ENCODE results near the gene SYMPK. TPM values are rescaled to one million over a fixed set of nuclear protein-coding genes. Genes with fewer than 3 reads are reported as not detected.
A peak's percentile ranks its signal among the peaks of the same experiment; 100 is the strongest.
"Not testable (repeated sequence)": the region's sequence is repeated elsewhere in the genome, so short reads cannot be mapped to it uniquely, and the experiment has no call there.

SYMPK gene
- total RNA-seq, 1 donor from 2014 or later, result 115 TPM

DNA sequence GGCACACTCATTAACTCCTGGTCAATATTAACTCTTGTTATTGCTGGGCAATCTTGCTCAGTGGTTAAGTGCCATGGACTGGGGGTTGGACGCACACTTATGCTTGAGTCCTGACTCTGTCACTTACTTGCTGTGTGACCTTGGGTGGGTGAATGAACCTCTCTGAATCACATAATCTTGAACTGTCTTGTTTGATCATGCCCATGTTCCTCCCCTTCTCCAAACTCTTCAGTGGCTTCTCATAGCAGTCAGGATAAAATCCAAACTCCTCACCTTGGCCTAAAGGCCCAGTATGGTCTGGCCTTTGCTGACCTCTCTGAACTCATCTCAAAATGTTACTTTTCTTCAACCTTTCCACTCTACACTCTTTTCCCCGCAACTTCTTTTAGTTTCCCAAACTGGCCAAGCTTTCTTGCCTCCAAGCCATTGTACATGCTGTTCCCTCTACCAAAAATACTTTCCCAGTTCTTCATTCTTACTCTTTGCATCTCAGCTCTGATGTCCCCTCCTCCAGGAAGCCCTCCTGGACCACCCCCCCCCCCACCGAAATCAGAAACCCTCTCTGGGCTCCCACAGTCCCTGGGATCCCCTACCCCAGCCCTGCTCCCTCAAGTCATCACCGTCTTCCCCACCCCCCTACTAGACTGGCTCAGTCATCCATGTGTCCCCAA is 37.1 kb upstream of the SYMPK start:
- H3K9me3 Mint-ChIP-seq, result no peaks in the 10 kb centered on the region
- TF ChIP-seq, protein P1, sequence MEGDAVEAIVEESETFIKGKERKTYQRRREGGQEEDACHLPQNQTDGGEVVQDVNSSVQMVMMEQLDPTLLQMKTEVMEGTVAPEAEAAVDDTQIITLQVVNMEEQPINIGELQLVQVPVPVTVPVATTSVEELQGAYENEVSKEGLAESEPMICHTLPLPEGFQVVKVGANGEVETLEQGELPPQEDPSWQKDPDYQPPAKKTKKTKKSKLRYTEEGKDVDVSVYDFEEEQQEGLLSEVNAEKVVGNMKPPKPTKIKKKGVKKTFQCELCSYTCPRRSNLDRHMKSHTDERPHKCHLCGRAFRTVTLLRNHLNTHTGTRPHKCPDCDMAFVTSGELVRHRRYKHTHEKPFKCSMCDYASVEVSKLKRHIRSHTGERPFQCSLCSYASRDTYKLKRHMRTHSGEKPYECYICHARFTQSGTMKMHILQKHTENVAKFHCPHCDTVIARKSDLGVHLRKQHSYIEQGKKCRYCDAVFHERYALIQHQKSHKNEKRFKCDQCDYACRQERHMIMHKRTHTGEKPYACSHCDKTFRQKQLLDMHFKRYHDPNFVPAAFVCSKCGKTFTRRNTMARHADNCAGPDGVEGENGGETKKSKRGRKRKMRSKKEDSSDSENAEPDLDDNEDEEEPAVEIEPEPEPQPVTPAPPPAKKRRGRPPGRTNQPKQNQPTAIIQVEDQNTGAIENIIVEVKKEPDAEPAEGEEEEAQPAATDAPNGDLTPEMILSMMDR (conservative IDR thresholded peaks at IDR 0.05), result no peak
- peaks cover 21% of the 10 kb centered on the region for H3K27me3 Mint-ChIP-seq (ENCODE audit: low read depth)
- peaks cover 4% of the 10 kb centered on the region for H3K36me3 Mint-ChIP-seq (ENCODE audit: low read depth)
- H3K4me1 Mint-ChIP-seq, result peaks cover 11% of the 10 kb centered on the region
- peak overlapping the region; percentile 70 for H3K4me3 Mint-ChIP-seq
- no peak for DNase-seq (ENCODE audit: low read depth, low spot score)
- no peak overlapping the region for H3K27ac Mint-ChIP-seq (ENCODE audit: unreplicated experiment)

DNA sequence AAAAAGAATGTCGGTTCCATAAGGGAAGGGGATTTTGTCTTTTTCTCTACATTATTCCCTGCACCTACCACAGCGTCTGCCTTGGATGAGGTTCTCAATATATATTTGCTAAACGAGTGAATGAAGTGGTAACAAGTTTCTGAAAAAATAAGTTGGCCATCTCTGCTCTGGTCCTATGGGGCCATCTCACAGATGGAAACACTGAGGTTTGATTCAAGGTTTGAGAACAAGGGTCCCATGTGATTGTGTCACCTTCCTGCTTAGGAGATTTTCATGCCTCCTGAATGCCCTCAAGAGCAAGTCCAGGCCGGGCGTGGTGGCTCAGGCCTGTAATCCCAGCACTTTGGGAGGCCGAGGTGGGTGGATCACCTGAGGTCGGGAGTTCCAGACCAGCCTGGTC is 36.3 kb upstream of the SYMPK start:
- TF ChIP-seq, protein P1 (conservative IDR thresholded peaks at IDR 0.05), result no peak
- H3K27ac Mint-ChIP-seq (ENCODE audit: unreplicated experiment), result no peak overlapping the region
- peaks cover 4% of the 10 kb centered on the region for H3K36me3 Mint-ChIP-seq (ENCODE audit: low read depth)

DNA sequence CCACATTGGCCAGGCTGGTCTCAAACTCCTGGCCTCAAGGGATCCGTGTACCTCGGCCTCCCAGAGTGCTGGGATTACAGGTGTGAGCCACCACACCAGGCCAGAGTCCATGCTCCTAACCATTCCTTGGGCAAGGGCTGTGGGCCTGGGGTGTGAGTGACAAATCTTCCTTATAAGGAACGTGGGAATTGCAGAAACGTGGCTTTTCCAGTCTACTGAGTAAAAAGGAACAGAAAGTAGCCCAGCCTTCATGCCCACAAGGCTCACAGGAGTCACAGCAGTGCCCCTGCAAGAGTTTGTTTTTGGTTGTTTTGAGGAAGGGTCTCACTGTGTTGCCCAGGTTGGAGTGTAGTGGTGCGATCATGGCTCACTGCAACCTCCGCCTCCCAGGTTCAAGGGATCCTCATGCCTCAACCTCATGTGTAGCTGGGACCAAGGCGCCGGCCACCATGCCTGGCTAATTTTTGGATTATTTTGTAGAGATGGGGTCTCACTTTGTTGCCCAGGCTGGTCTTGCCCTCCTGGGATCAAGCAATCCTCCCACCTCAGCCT is 34.4 kb upstream of the SYMPK start:
- H3K27me3 Mint-ChIP-seq (ENCODE audit: low read depth), result peaks cover 18% of the 10 kb centered on the region
- DNase-seq (ENCODE audit: low read depth, low spot score), result no peak
- H3K4me1 Mint-ChIP-seq, result peaks cover 6% of the 10 kb centered on the region
- H3K9me3 Mint-ChIP-seq, result no peaks in the 10 kb centered on the region
- peaks cover 6% of the 10 kb centered on the region for H3K36me3 Mint-ChIP-seq (ENCODE audit: low read depth)
- TF ChIP-seq, protein P1 (conservative IDR thresholded peaks at IDR 0.05), result no peak
- no peak overlapping the region for H3K27ac Mint-ChIP-seq (ENCODE audit: unreplicated experiment)
- H3K4me3 Mint-ChIP-seq, result no peak overlapping the region

More for the DNA sequence above, 36.3 kb upstream of the SYMPK start:
- Mint-ChIP-seq H3K4me3 (peak overlapping the region; percentile 39), H3K4me1 (peaks cover 11% of the 10 kb centered on the region), H3K27me3 (ENCODE audit: low read depth) (peaks cover 21% of the 10 kb centered on the region), H3K9me3 (no peaks in the 10 kb centered on the region)
- no peak for DNase-seq (ENCODE audit: low read depth, low spot score)

DNA sequence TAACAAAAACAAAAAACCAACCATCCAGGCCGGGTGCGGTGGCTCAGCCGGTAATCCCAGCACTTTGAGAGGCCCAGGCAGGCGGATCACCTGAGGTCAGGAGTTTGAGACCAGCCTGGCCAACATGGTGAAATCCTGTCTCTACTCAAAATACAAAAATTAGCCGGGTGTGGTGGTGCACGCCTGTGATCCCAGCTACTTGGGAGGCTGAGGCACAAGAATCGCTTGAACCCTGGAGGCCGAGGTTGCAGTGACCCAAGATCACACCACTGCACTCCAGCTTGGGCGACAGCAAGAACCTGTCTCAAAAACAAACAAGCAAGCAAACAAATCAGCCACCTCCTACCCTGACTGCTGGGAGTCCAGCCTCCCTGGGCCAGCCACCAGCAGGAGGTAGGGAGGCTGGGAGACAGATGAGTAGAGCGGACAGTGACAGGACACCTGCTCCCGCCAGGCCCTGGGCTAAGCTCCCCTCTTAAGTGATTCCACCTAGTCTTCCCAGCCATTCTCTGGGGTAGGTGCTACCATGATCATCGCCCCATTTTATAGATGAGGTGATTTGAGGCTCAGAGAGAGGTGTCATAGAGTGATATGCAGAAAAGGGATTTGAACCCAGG is 33.1 kb upstream of the SYMPK start:
- not testable (repeated sequence) for H3K36me3 Mint-ChIP-seq (ENCODE audit: low read depth); H3K4me1 Mint-ChIP-seq; DNase-seq (ENCODE audit: low read depth, low spot score); H3K27ac Mint-ChIP-seq (ENCODE audit: unreplicated experiment); H3K9me3 Mint-ChIP-seq; H3K4me3 Mint-ChIP-seq; H3K27me3 Mint-ChIP-seq (ENCODE audit: low read depth)

DNA sequence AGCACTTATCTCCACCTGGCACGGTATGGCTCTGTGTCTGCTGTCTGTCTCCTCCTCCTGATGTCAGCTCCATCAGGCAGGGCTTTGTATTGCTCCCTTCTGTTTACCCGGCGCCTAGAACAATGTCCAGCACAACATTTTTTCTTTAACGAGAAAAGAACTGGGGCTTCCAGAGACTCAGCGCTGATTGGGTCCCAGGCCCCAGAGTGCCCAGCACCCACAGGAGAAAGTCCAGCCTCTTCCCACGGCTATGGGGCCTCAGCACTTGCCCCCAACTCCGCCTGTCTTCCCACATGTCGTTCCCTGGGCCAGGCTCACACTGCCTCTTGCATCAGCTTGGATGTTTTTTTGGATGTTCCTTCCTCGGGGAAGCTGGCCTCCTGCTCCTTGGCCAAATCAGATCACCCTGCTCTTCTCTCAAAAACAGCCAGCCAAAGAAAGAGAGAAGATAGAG is 32.6 kb upstream of the SYMPK start:
- TF ChIP-seq, protein P1 (conservative IDR thresholded peaks at IDR 0.05), result no peak
- Mint-ChIP-seq H3K9me3 (no peaks in the 10 kb centered on the region), H3K27ac (ENCODE audit: unreplicated experiment) (no peak overlapping the region), H3K4me1 (peaks cover under 1% of the 10 kb centered on the region), H3K4me3 (peak overlapping the region; percentile 9), H3K27me3 (ENCODE audit: low read depth) (peaks cover 4% of the 10 kb centered on the region), H3K36me3 (ENCODE audit: low read depth) (peaks cover 3% of the 10 kb centered on the region)
- DNase-seq (ENCODE audit: low read depth, low spot score), result no peak

DNA sequence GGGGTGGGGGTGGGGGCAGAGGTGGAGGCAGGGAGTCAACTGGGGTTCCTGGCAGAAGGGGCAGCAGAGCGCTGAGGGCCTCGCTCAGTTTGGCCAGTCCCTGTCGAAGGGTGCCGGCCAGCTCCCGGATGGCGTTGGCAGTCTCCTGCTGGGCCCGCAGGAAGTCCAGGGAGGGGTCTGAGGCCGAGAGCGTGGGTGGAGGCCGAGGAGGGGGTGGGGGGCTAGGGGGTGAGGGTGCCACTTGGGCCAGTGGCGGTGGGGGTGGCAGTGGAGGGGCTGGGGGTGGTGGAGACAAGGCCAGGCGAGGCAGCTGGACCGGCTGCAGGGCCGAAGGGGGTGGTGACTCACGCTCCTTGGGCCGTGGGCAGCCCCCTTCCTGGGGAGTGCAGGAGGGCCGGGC is 27.9 kb upstream of the SYMPK start:
- Mint-ChIP-seq H3K4me1 (peaks cover 15% of the 10 kb centered on the region), H3K36me3 (ENCODE audit: low read depth) (peaks cover 5% of the 10 kb centered on the region), H3K27ac (ENCODE audit: unreplicated experiment) (no peak overlapping the region), H3K27me3 (ENCODE audit: low read depth) (peaks cover 6% of the 10 kb centered on the region), H3K9me3 (no peaks in the 10 kb centered on the region), H3K4me3 (no peak overlapping the region)
- no peak for DNase-seq (ENCODE audit: low read depth, low spot score)
- TF ChIP-seq, protein P1 (conservative IDR thresholded peaks at IDR 0.05), result no peak
